ENCODE results near the gene CHMP6. TPM values are rescaled to one million over a fixed set of nuclear protein-coding genes. Genes with fewer than 3 reads are reported as not detected.
A peak's percentile ranks its signal among the peaks of the same experiment; 100 is the strongest.

Gene CHMP6
- total RNA-seq, 2 donors from 2014 or later, result 28.4 to 32.5 TPM

DNA sequence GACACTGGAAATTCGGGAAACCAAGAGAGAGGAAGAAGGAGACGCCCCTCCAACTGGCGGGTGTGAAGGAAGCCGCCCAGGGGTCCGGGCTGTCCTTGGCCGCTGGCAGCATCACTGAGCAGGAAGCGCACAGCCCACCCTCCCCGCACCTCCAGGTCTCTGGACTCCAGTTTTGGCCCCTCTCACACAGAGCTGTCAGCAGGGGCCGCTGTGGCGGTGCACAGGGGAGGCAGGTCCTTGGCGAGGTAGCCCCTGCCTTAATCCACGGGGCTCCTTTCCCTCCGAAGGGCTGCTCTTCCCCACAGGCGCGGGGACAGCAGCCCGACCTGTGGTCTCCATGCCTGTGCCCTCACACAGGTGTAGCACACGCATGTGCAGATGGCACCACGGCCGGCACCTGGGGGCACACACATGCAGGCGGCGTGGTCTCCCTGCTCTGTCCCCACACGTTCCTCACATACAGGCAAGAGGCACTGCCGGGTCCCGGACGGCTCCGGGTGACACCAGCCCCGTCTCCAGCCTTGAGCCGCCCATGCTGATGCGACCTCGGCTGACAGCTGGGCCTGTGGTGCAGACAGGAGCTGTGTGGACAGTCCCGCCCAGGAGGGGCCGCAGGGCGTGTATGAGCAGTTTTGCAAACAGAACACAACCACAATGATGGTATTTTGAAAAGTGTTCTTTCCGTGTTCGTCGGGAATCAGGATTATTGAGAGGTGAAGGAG, 26.6 kb upstream of the CHMP6 start:
- H3K27me3 ChIP-seq (ENCODE audit: control insufficient read depth, insufficient read depth, low read length, poor library complexity, severe bottlenecking), result no peaks in the 10 kb centered on the region
- no peak for DNase-seq
- 93 to 100% methylated on average over 8 to 36 of the region's 36 CpGs for WGBS, 2 experiments (ENCODE audit: insufficient coverage in 1 of 2, insufficient read length in 1 of 2)
- peak overlapping the region; percentile 76 for H3K27ac ChIP-seq (ENCODE audit: low read depth, low read length)
- no peak overlapping the region for H3K27ac Mint-ChIP-seq
- H3K4me3 Mint-ChIP-seq, result no peak overlapping the region
- H3K4me1 ChIP-seq (ENCODE audit: control insufficient read depth, insufficient read depth, low read length), result no peaks in the 10 kb centered on the region
- no peaks in the 10 kb centered on the region for H3K36me3 ChIP-seq (ENCODE audit: control insufficient read depth, insufficient read depth, low read length)
- H3K36me3 Mint-ChIP-seq (ENCODE audit: low read depth), result peaks cover 15% of the 10 kb centered on the region
- H3K4me1 Mint-ChIP-seq, result no peaks in the 10 kb centered on the region
- no peaks in the 10 kb centered on the region for H3K9me3 ChIP-seq (ENCODE audit: control insufficient read depth, low read length)
- TF ChIP-seq CTCF (conservative IDR thresholded peaks at IDR 0.05), result no peak
- no peaks in the 10 kb centered on the region for H3K27me3 Mint-ChIP-seq (ENCODE audit: insufficient read depth)
- H3K9ac ChIP-seq (ENCODE audit: extremely low read depth, low read length, poor library complexity, severe bottlenecking), result no peak overlapping the region
- H3K4me3 ChIP-seq (ENCODE audit: low read length), result no peak overlapping the region
- H3K9me3 Mint-ChIP-seq, result no peaks in the 10 kb centered on the region

GRCh38 chr17:80965606-80966005, 26.0 kb upstream of the CHMP6 start:
- no peak overlapping the region for H3K27ac Mint-ChIP-seq
- WGBS, 2 experiments (ENCODE audit: insufficient coverage in 1 of 2, insufficient read length in 1 of 2), result 91 to 96% methylated on average over 15 to 21 of the region's 21 CpGs
- no peak overlapping the region for H3K27ac ChIP-seq (ENCODE audit: low read depth, low read length)

DNA sequence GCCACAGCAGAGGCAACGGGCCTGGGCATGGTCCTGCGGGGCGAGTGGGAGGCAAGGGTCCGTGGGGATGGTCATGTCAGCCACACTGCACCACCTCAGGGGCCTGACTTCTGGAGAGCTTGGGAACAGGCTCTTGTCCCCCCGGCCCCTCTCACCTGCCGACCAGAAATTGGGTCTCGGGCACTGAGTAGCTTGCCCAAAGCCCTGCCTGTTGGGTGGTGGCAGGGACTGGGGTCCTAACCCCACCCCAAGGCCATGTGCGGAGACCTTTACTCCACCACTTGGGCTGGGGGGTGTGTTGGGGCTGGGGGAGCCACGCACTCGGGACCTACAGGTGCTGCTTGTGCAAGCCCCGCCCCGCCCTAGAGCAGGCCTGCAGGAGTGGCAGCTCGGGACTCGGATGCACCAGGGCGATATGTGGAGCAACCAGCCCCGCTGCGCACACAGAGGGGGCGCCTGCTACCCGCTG, 24.2 kb upstream of the CHMP6 start:
- Histone ChIP-seq H3K9me3 (ENCODE audit: control insufficient read depth, low read length) (no peaks in the 10 kb centered on the region), H3K36me3 (ENCODE audit: control insufficient read depth, insufficient read depth, low read length) (no peaks in the 10 kb centered on the region), H3K4me1 (ENCODE audit: control insufficient read depth, insufficient read depth, low read length) (no peaks in the 10 kb centered on the region), H3K27me3 (ENCODE audit: control insufficient read depth, insufficient read depth, low read length, poor library complexity, severe bottlenecking) (no peaks in the 10 kb centered on the region), H3K4me3 (ENCODE audit: low read length) (no peak overlapping the region), H3K9ac (ENCODE audit: extremely low read depth, low read length, poor library complexity, severe bottlenecking) (no peak overlapping the region), H3K27ac (ENCODE audit: low read depth, low read length) (no peak overlapping the region)
- Mint-ChIP-seq H3K27me3 (ENCODE audit: insufficient read depth) (no peaks in the 10 kb centered on the region), H3K4me3 (no peak overlapping the region), H3K27ac (no peak overlapping the region), H3K4me1 (no peaks in the 10 kb centered on the region), H3K36me3 (ENCODE audit: low read depth) (peaks cover 15% of the 10 kb centered on the region), H3K9me3 (no peaks in the 10 kb centered on the region)
- 94 to 96% methylated on average over 11 to 19 of the region's 19 CpGs for WGBS, 2 experiments (ENCODE audit: insufficient coverage in 1 of 2, insufficient read length in 1 of 2)
- no peak for TF ChIP-seq CTCF (conservative IDR thresholded peaks at IDR 0.05)
- DNase-seq, result no peak

More at GRCh38 chr17:80965606-80966005, 26.0 kb upstream of the CHMP6 start:
- Histone ChIP-seq H3K9me3 (ENCODE audit: control insufficient read depth, low read length) (no peaks in the 10 kb centered on the region), H3K27me3 (ENCODE audit: control insufficient read depth, insufficient read depth, low read length, poor library complexity, severe bottlenecking) (no peaks in the 10 kb centered on the region), H3K4me1 (ENCODE audit: control insufficient read depth, insufficient read depth, low read length) (no peaks in the 10 kb centered on the region), H3K9ac (ENCODE audit: extremely low read depth, low read length, poor library complexity, severe bottlenecking) (no peak overlapping the region), H3K4me3 (ENCODE audit: low read length) (no peak overlapping the region), H3K36me3 (ENCODE audit: control insufficient read depth, insufficient read depth, low read length) (no peaks in the 10 kb centered on the region)
- no peak for DNase-seq
- Mint-ChIP-seq H3K27me3 (ENCODE audit: insufficient read depth) (no peaks in the 10 kb centered on the region), H3K9me3 (no peaks in the 10 kb centered on the region), H3K4me3 (no peak overlapping the region), H3K4me1 (no peaks in the 10 kb centered on the region), H3K36me3 (ENCODE audit: low read depth) (peaks cover 15% of the 10 kb centered on the region)
- TF ChIP-seq CTCF (conservative IDR thresholded peaks at IDR 0.05), result no peak
